Suprapubic skin (tissue), 4 donors: ENCODE data around the gene OR52N1. TPM values are rescaled to one million over a fixed set of nuclear protein-coding genes. Genes with fewer than 3 reads are reported as not detected.

Experiments
- DNase-seq, 2 donors: peaks; one replicate each; pipeline ENCODE4 v3.0.0-alpha.2; 2019; ENCODE audit warnings: low spot score in 2 of 2
- H3K27ac ChIP-seq: fragments of 200-600 bp; sonication (generic); one replicate; pipeline ENCODE4 v1.5.1; 2019
- H3K27me3 ChIP-seq: fragments of 200-600 bp; sonication (generic); one replicate; pipeline ENCODE4 v1.5.1; 2019
- H3K36me3 ChIP-seq: fragments of 200-600 bp; sonication (generic); one replicate; pipeline ENCODE4 v1.5.1; 2019
- H3K4me1 ChIP-seq: fragments of 200-600 bp; sonication (generic); one replicate; pipeline ENCODE4 v1.5.1; 2019
- H3K4me3 ChIP-seq: fragments of 200-600 bp; sonication (generic); one replicate; pipeline ENCODE4 v1.5.1; 2019; ENCODE audit warnings: mild to moderate bottlenecking
- H3K9me3 ChIP-seq: fragments of 200-600 bp; sonication (generic); one replicate; pipeline ENCODE4 v1.5.1; 2019
- CTCF ChIP-seq, 2 donors: fragments of 200-600 bp in 1 of 2; fragments of 450-650 bp in 1 of 2; sonication (generic) in 1 of 2; IDR thresholded peaks; one replicate each; pipeline ENCODE4 v1.5.1; 2016 to 2019; ENCODE audit warnings: antibody characterized with exemption in 2 of 2, mild to moderate bottlenecking in 1 of 2, moderate library complexity in 1 of 2
- EP300 ChIP-seq: sonication (generic); formaldehyde crosslinking; IDR thresholded peaks from one replicate; pipeline ENCODE4 v1.6.1; 2017; ENCODE audit warnings: antibody characterized with exemption
- POLR2A ChIP-seq, 2 donors: fragments of 450-650 bp; IDR thresholded peaks; one replicate each; pipeline ENCODE4 v1.6.1; 2017; ENCODE audit warnings: antibody characterized with exemption in 2 of 2, mild to moderate bottlenecking in 2 of 2, moderate library complexity in 2 of 2
- POLR2AphosphoS5 ChIP-seq, 3 donors: sonication (generic); formaldehyde crosslinking; IDR thresholded peaks; one replicate each; pipeline ENCODE4 v1.6.1; 2017; ENCODE audit warnings: antibody characterized with exemption in 3 of 3
- WGBS: methylation state at CpG from one replicate; pipeline ENCODE4 v1.1.5; 2018; 5-methylcytosine and 5-hydroxymethylcytosine counted together
- total RNA-seq, 4 donors: library from RNA; depleted of rRNA; stranded (reverse); fragments of >200 nt; gene quantifications; one replicate each; pipeline ENCODE4 v1.1.0, GENCODE V29; 2016

The OR52N1 gene
- total RNA-seq = not detected

GRCh38 chr11:5791165-5791564 is at the start of gene OR52N1:
Gene OR52N1, minus strand, starts transcription at chr11:5791265. Its CDS starts 2,449 bp downstream, at chr11:5788816.
- H3K4me1 ChIP-seq = no peaks in the 10 kb centered on the region
- no peak for TF ChIP-seq POLR2A (IDR thresholded peaks at IDR 0.05)
- TF ChIP-seq EP300 = no peak
- no peak for TF ChIP-seq POLR2AphosphoS5 (IDR thresholded peaks at IDR 0.05)
- no peak for TF ChIP-seq CTCF (IDR thresholded peaks at IDR 0.05)
- no peak within 1 kb of the TSS for H3K27ac ChIP-seq
- 66% methylated on average over 3 of the region's 3 CpGs for WGBS
- no peak within 1 kb of the TSS for H3K4me3 ChIP-seq
- no peaks in the 10 kb centered on the region for H3K36me3 ChIP-seq
- no peak for DNase-seq
- H3K9me3 ChIP-seq = no peaks in the 10 kb centered on the region
- H3K27me3 ChIP-seq = no peaks in the 10 kb centered on the region

- DNase-seq = no peak
- no peaks in the 10 kb centered on the region for H3K36me3 ChIP-seq
- H3K4me1 ChIP-seq = no peaks in the 10 kb centered on the region
- no peaks in the 10 kb centered on the region for H3K27me3 ChIP-seq
- no peaks in the 10 kb centered on the region for H3K9me3 ChIP-seq
- no peak overlapping the region for H3K4me3 ChIP-seq
- no peak overlapping the region for H3K27ac ChIP-seq
- 94% methylated on average over 2 of the region's 2 CpGs for WGBS
- TF ChIP-seq CTCF (IDR thresholded peaks at IDR 0.05) (no peak), POLR2AphosphoS5 (IDR thresholded peaks at IDR 0.05) (no peak), POLR2A (IDR thresholded peaks at IDR 0.05) (no peak), EP300 (no peak)
Measured at GRCh38 chr11:5837695-5838094, 46.6 kb upstream of the OR52N1 start.

- Histone ChIP-seq H3K4me1 (no peaks in the 10 kb centered on the region), H3K9me3 (no peaks in the 10 kb centered on the region), H3K4me3 (no peak overlapping the region), H3K27ac (no peak overlapping the region), H3K27me3 (no peaks in the 10 kb centered on the region), H3K36me3 (no peaks in the 10 kb centered on the region)
- no peak for DNase-seq
- no peak for TF ChIP-seq POLR2A (IDR thresholded peaks at IDR 0.05)
- no peak for TF ChIP-seq EP300
- TF ChIP-seq POLR2AphosphoS5 (IDR thresholded peaks at IDR 0.05) = no peak
- TF ChIP-seq CTCF (IDR thresholded peaks at IDR 0.05) = no peak
- WGBS = 52% methylated on average over 2 of the region's 2 CpGs
Measured at GRCh38 chr11:5833446-5833845, 42.4 kb upstream of the OR52N1 start.

- 59% methylated on average over 6 of the region's 6 CpGs for WGBS
- Histone ChIP-seq H3K9me3 (no peaks in the 10 kb centered on the region), H3K4me1 (no peaks in the 10 kb centered on the region), H3K36me3 (no peaks in the 10 kb centered on the region), H3K27me3 (no peaks in the 10 kb centered on the region), H3K4me3 (no peak overlapping the region), H3K27ac (no peak overlapping the region)
- no peak for DNase-seq
- TF ChIP-seq EP300 (no peak), POLR2A (IDR thresholded peaks at IDR 0.05) (no peak), CTCF (IDR thresholded peaks at IDR 0.05) (no peak), POLR2AphosphoS5 (IDR thresholded peaks at IDR 0.05) (no peak)
Measured at GRCh38 chr11:5831196-5831829, 40.2 kb upstream of the OR52N1 start.

GRCh38 chr11:5818245-5818886 is 27.3 kb upstream of the OR52N1 start:
- H3K36me3 ChIP-seq = no peaks in the 10 kb centered on the region
- H3K4me3 ChIP-seq = no peak overlapping the region
- no peaks in the 10 kb centered on the region for H3K9me3 ChIP-seq
- no peak for TF ChIP-seq EP300
- TF ChIP-seq CTCF (IDR thresholded peaks at IDR 0.05) = no peak
- no peak for TF ChIP-seq POLR2A (IDR thresholded peaks at IDR 0.05)
- no peak for TF ChIP-seq POLR2AphosphoS5 (IDR thresholded peaks at IDR 0.05)
- no peaks in the 10 kb centered on the region for H3K27me3 ChIP-seq
- no peaks in the 10 kb centered on the region for H3K4me1 ChIP-seq
- no peak overlapping the region for H3K27ac ChIP-seq
- 16% methylated on average over 1 of the region's 1 CpG for WGBS
- DNase-seq = no peak
